T-helper 22 cell (primary cell): ENCODE measurements around the gene TRIM72.
A peak's percentile ranks its signal among the peaks of the same experiment; 100 is the strongest.
"Not testable (repeated sequence)": the region's sequence is repeated elsewhere in the genome, so short reads cannot be mapped to it uniquely, and the experiment has no call there.

Experiments
- DNase-seq: peaks from one replicate; pipeline ENCODE4 v3.0.0-alpha.2; 2020; ENCODE audit warnings: low read depth

Gene TRIM72, protein sequence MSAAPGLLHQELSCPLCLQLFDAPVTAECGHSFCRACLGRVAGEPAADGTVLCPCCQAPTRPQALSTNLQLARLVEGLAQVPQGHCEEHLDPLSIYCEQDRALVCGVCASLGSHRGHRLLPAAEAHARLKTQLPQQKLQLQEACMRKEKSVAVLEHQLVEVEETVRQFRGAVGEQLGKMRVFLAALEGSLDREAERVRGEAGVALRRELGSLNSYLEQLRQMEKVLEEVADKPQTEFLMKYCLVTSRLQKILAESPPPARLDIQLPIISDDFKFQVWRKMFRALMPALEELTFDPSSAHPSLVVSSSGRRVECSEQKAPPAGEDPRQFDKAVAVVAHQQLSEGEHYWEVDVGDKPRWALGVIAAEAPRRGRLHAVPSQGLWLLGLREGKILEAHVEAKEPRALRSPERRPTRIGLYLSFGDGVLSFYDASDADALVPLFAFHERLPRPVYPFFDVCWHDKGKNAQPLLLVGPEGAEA

DNA sequence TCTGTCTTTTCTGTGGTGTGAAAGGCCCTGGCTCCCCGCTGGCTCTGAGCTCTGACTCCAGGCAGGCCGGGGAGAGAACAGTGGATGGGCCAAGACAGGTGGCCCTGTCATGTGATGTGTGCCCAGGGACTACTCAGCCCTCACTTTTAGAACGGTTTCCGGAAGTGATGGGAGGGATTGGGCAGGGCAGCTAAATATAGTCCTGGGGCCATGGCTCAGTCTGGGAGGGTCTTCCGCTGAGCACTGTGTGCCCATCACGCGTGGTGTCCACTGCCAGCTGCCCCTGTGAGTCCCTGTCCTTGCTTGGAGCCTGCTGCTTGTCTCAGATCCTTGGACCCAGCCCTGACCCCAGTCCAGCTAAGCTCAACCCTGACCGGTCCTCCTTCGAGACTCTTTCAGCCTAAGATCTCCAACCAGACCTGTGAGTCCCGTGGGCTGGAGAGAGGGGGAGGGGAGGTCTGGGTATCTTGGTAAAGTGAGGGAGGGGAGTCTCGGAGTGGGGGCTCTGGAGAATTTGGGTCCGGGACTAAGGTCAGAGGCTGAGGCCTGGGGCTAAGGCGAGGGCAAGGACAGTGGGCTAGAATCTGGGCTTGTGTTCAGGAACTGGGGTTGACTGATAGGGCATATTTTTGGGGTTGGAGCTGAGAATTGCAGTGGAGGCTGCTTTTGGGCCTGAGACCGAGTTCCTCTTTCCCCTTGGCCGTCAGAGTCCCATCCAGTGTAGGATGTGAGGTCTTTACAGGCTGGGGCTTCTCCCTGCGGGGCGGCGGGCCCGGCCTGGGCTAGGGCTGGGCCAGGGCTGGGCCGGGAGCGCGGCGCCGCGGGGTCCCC lies at the start of gene TRIM72:
TRIM72 (plus strand) TSS at position 243 of the 831 bp plus-strand sequence. CDS start 620 bp downstream, outside the sequence.
- no peak for DNase-seq

- no peak for DNase-seq
Observed at GRCh38 chr16:31167315-31167714, 46.6 kb upstream of the TRIM72 start.

- no peak for DNase-seq
Observed at GRCh38 chr16:31168848-31169247, 45.1 kb upstream of the TRIM72 start.

DNA sequence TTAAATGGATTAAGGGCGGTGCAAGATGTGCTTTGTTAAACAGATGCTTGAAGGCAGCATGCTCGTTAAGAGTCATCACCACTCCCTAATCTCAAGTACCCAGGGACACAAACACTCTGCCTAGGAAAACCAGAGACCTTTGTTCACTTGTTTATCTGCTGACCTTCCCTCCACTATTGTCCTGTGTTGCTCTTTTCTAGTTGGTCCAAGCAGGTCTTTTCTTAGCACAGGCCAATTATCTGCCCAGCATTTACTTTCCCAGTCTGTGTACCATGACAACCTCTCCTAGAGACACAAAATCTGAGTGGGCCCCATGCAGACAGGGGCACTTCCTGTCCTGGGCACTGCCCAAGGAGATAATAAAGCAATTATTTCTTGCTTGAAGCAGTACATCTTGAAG lies 43.9 kb upstream of the TRIM72 start:
- not testable (repeated sequence) for DNase-seq

GRCh38 chr16:31177136-31177535 lies 36.8 kb upstream of the TRIM72 start:
- DNase-seq, result peak; percentile 45

GRCh38 chr16:31179219-31179746 lies 34.6 kb upstream of the TRIM72 start:
- no peak for DNase-seq

DNA sequence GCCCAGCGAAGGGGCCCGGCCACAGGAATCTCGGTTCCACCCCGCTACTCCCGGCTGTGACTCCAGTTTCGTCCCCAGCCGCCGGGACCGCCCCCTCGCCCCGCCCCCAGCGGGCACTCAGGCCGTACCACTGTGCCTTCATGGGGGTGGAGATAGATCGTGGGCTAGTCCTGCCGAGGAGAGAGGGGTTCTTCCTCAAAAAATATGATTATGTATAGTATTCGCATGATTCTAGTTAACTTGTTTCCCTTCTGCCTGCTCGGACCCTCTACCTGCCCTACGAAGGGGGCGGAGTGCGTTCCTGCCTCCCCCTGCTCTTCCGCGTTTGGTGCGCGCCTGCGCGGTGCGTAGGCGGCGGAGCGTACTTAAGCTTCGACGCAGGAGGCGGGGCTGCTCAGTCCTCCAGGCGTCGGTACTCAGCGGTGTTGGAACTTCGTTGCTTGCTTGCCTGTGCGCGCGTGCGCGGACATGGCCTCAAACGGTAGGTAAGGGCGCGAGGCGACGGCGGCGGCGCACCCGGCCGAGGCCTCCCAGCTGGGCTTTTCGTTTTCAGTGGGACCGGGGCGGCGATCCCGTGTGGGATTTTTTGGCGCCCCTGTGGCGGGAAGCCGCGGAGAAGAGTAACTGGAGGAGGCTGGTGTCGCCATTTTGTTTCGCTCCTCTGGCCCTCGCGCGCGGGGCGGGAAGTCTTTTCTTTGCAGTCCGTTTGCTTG lies 34.0 kb upstream of the TRIM72 start, which contains the start of gene FUS:
FUS (plus strand) TSS at position 393 of the 713 bp plus-strand sequence; CDS start at position 469, 76 bp downstream.
- DNase-seq, result peak; percentile 81

DNA sequence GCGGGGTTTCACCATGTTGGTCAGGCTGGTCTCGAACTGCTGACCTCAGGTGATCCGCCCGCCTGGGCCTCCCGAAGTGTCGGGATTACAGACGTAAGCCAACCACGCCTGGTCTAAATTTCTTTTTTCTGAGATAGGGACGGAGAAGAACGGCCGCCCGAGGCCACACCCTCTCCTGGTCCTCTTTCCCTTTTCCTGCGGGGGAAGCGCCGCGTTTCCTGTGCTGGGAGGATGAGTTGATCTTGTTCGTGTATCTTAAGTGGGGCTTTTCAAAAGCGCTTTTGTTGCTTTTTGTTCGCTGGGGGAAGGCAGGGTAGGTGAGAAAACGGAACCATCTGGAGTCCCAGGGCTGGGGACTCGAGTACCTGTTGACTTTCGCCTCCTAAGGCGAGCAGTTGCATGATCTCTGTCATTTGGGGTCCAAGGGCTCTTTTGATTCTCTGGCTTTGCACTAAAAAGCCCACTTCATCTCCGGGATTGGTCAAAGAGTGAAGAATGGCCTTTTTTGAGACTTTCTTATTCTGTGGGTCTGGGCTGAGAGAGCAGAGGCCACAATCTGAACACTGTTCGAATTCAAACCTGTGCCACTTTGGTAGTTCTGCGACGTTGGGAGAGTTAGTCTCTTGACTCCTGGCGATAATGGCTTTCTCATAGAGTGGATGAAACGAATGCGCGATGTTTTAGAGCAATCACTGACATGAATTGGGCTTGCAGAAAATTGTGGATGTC lies 32.7 kb upstream of the TRIM72 start:
- no peak for DNase-seq

GRCh38 chr16:31182391-31182790 lies 31.5 kb upstream of the TRIM72 start:
- DNase-seq, result no peak

DNA sequence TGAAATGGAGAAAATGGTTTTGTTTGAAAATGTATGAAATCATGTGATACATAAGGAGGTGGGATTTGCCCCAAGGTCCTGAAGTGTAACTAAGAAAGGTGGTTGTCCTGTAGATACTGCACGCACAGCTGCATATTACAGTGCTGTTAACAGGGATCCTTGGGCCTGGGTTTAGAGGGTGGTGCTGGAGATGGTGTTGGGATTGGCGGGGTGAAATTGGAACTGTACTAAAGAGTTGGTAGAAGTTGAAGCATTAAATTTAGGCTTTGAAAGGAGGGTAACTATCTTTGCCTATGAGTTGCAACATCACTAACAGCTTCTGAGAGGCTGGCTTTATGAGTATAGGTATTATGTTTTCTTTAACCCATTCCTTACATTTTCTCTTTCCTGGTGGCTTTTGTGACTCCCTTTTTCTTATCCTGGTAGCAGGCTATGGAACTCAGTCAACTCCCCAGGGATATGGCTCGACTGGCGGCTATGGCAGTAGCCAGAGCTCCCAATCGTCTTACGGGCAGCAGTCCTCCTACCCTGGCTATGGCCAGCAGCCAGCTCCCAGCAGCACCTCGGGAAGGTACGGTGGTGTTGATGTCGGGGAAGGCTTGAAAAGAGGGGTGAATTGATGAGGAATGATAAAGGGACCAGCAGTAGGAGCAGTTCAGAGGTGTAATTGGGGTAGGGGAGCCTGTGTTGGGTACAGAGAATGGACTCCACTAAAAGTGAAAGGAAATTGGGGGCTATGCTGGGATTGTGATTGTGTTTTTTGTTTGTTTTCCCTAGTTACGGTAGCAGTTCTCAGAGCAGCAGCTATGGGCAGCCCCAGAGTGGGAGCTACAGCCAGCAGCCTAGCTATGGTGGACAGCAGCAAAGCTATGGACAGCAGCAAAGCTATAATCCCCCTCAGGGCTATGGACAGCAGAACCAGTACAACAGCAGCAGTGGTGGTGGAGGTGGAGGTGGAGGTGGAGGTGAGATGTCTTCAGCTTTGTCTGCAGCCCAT lies 30.2 kb upstream of the TRIM72 start:
- DNase-seq, result no peak

GRCh38 chr16:31184888-31185287 lies 29.0 kb upstream of the TRIM72 start:
- no peak for DNase-seq

DNA sequence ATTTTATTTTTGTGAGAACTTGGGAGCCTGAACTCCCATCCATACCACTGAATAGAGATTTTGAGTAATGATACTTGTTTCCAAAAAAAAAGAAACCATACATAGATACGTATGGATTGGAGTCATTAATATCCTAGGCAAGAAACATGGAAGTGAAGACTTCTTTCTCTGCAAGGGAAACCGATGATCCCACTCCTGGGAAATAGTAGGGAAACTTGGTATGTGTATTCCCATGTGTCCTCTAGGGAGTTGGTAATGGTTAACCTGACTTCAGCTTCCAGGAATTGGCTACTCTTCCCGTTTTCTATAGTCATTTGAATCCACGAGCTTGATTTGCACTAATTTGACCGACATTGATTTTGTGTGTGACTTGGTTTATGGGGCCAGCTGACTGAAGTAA lies 28.6 kb upstream of the TRIM72 start:
- no peak for DNase-seq

- no peak for DNase-seq
Observed at GRCh38 chr16:31186176-31186575, 27.7 kb upstream of the TRIM72 start.

DNA sequence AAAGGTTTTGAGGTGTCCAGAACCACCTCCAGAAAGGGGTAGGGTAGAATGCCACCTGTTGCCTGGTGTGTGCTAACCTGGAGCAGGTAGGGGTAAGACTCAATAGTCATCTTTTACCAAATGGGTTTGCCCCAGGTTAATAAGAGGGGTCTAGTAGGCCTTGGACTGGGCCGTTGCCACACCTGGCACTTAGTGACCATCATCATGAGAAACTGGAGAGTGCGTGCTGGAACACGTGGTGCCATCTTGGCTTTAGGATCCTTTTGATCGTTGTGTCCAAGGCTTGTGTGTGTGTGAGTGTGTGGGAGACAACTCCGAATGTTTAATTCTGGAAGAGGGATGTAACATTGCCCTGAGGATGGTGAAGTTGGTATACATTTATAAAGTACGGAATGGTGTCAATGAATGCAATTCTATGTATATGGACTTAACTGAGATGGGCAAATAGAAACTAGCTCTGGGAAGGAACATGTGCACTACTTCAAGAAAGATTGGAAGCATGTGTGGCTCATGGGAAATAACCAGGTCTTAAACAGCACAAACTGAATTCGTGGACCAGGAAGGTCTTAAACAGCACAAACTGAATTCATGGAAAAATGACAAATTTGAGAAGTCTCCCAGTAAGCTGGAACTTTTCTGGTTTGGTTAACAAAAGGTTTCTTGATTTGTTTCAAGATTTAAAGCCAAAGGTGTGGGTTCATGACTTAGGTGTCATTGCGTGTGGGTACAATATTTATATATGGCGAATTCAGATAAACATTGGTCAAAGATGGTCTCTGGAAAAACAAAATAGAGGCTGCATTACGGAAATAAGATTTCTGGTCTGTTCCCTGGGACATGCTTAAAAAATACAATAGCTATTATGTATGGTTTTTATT lies 26.8 kb upstream of the TRIM72 start:
- DNase-seq, result no peak

DNA sequence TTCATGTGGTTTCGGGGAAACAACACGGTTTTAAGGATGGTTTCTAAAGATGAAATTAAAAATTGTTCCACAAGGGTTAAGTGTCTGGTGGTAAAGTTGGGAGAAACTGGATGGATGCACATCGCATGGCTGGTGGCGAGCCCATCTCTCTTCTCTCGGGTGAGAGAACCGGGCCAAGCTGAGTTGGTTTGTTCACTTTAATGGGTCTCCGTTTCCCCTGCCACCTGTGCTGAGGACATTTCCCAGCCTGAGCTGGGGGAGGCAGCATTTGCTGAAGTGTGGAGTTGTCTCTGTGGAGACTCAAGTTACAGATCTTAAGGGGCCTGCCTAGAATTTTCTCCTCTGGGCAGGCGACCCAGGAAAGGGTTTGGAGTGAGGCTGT lies 26.1 kb upstream of the TRIM72 start:
- no peak for DNase-seq

DNA sequence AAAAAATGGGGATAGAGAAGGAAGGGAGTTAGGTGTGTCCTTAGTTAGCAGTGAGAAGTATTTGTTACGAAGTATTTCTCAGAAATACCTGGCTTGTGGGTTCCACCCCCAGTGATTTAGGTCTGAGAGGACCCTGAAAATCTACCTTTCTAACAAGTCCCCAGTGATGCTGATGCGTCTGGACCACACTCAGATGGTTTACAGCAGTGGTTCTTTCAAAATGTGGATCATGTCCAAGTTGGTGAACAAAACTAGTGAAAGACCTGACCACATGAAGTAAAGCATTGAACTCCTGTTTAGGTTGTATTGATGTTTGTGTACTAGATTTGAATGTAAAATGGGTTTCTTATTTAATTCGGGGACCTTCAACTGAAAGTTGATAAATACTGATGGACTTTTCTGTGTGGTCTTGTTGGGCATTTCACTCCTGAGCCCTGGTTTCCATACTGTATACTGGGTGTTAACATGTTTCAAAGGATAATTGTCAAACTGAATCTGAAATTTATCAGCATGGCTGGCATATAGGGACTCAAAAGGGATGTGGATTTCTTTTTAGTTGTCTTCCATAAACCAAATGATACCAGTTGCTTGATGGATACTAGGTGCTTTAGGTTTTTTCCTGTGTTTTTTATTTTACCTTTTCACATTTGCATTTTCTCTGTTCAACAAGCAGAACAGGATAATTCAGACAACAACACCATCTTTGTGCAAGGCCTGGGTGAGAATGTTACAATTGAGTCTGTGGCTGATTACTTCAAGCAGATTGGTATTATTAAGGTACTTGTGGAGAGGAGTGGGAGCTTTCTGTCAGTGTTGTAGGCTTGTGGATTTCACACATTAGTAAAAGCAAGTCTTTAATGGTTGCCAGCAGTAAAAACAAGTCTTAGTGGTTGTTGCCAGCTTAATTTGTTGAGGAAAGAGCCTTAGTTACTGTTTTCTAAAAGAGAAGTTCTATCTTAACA lies 25.2 kb upstream of the TRIM72 start:
- DNase-seq, result no peak

- no peak for DNase-seq
Observed at GRCh38 chr16:31189412-31189778, 24.5 kb upstream of the TRIM72 start.

DNA sequence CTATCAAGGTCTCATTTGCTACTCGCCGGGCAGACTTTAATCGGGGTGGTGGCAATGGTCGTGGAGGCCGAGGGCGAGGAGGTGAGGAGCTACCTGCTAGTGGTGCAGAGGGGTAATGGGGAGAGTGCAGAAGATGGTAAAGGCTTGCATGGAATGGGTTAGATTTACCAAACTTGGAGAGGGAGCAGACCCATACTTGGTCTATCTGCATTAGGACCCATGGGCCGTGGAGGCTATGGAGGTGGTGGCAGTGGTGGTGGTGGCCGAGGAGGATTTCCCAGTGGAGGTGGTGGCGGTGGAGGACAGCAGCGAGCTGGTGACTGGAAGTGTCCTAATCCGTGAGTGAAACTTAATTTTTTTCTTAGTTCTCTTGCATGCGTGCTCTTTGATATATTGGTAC lies 23.9 kb upstream of the TRIM72 start:
- no peak for DNase-seq
